K562 (cell line): ENCODE results near the gene CRACDL. TPM values are rescaled to one million over a fixed set of nuclear protein-coding genes. Genes with fewer than 3 reads are reported as not detected.

ENCODE experiments used
- ATAC-seq: fragments of 200-7000 bp; cut with Tn5 transposase; 3 replicates; pipeline ENCODE4 v1.9.1; 2020; ENCODE audit warnings: moderate library complexity
- BruUV-seq: library from RNA; stranded (reverse); fragments of 400-500 nt; replicated peaks from 2 replicates; lab custom pipeline; 2021; lab: Mats Ljungman, UMichigan
- CTCF ChIA-PET: fragments of 300-600 bp; formaldehyde crosslinking; extraction: SDS; loops from one replicate; lab custom pipeline; 2021; ENCODE audit warnings: low intra/inter-chr PET ratio; lab: Yijun Ruan, JAX
- POLR2A ChIA-PET: fragments of 300-600, 350-650 bp; sonication (Branson Sonifier 250); formaldehyde crosslinking; extraction: SDS; loops from one replicate; lab custom pipeline; 2021; ENCODE audit warnings: antibody characterized with exemption, inconsistent platforms; lab: Yijun Ruan, JAX
- DNase-seq, 4 experiments: peaks; one replicate each; pipeline versions ENCODE4 v3.0.0 to v3.0.0-alpha.2; 2011 to 2018; ENCODE audit warnings: low spot score in 3 of 4, mixed read lengths in 3 of 4; ENCODE audit errors: extremely low read depth in 1 of 4
- FAIRE-seq: peaks from 2 replicates; lab custom pipeline; 2011; peaks lifted over from hg19 to GRCh38; lab: Jason Lieb, UNC
- H2AFZ ChIP-seq: 2 replicates; pipeline ENCODE4 v1.6.0; 2011; ENCODE audit warnings: low read depth, low read length, control low read depth, inconsistent platforms
- H3K27ac ChIP-seq: fragments of 200-600 bp; 3 replicates; pipeline ENCODE4 v1.8.0; 2011; ENCODE audit warnings: low read depth, mild to moderate bottlenecking, control low read depth, inconsistent platforms, low read length, moderate library complexity, mixed read lengths; ENCODE audit errors: extremely low read depth
- H3K27me3 ChIP-seq, 2 experiments: fragments of 300-600 bp in 1 of 2; 2 replicates in 1 of 2; 3 replicates in 1 of 2; pipeline versions ENCODE4 v1.6.0 to v1.8.0; 2011; ENCODE audit warnings: inconsistent platforms in 2 of 2, low read length in 2 of 2, mild to moderate bottlenecking in 1 of 2, mixed read lengths in 1 of 2, moderate library complexity in 1 of 2; ENCODE audit not compliant: control insufficient read depth in 2 of 2, insufficient read depth in 2 of 2
- H3K36me3 ChIP-seq: fragments of 300-600 bp; 3 replicates; pipeline ENCODE4 v1.8.0; 2011; ENCODE audit warnings: mild to moderate bottlenecking, low read length, inconsistent platforms; ENCODE audit not compliant: control insufficient read depth, insufficient read depth
- H3K4me1 ChIP-seq, 2 experiments: fragments of 200-600 bp in 1 of 2; replicated peaks in 1 of 2; 2 replicates in 1 of 2; 3 replicates in 1 of 2; pipeline versions ENCODE4 v1.5.1 to v1.8.0; 2011; ENCODE audit warnings: inconsistent platforms in 2 of 2, low read length in 2 of 2, mild to moderate bottlenecking in 1 of 2, mixed read lengths in 1 of 2, moderate library complexity in 1 of 2; ENCODE audit not compliant: control insufficient read depth in 2 of 2, insufficient read depth in 2 of 2
- H3K4me2 ChIP-seq: 2 replicates; pipeline ENCODE4 v1.6.1; 2011; ENCODE audit warnings: low read length, control low read depth, inconsistent platforms, mixed read lengths; ENCODE audit not compliant: insufficient read depth
- H3K4me3 ChIP-seq: fragments of 200-600 bp; sonication (generic), shearing (Covaris generic); 2 replicates; pipeline ENCODE4 v1.5.1; 2016; ENCODE audit warnings: control low read depth, inconsistent platforms
- H3K79me2 ChIP-seq: fragments of 200-600 bp; 3 replicates; pipeline ENCODE4 v1.8.0; 2011; ENCODE audit warnings: low read length, inconsistent platforms; ENCODE audit not compliant: control insufficient read depth, insufficient read depth
- H3K9ac ChIP-seq, 2 experiments: 2 replicates each; pipeline versions ENCODE4 v1.6.0 to v1.6.1; 2011; ENCODE audit warnings: low read depth in 2 of 2, low read length in 2 of 2, control low read depth in 1 of 2, inconsistent platforms in 1 of 2, mild to moderate bottlenecking in 1 of 2, mixed read lengths in 1 of 2; ENCODE audit not compliant: insufficient read depth in 1 of 2
- H3K9me1 ChIP-seq: one replicate; pipeline ENCODE4 v1.6.0; 2011; ENCODE audit warnings: inconsistent platforms, mild to moderate bottlenecking, low read length, moderate library complexity; ENCODE audit not compliant: control insufficient read depth, insufficient read depth
- H3K9me3 ChIP-seq: replicated peaks from 2 replicates; pipeline ENCODE4 v1.5.1; 2011; ENCODE audit warnings: low read depth, low read length, inconsistent platforms; ENCODE audit not compliant: control insufficient read depth, insufficient read depth
- H4K20me1 ChIP-seq: replicated peaks from 2 replicates; pipeline ENCODE4 v1.6.1; 2011; ENCODE audit warnings: low read length, inconsistent platforms, mixed read lengths; ENCODE audit not compliant: control insufficient read depth, insufficient read depth
- ARNT ChIP-seq, 2 experiments: fragments of 450-650 bp; IDR thresholded peaks; 2 replicates each; pipeline ENCODE4 v1.6.1; 2016; ENCODE audit warnings: mild to moderate bottlenecking in 1 of 2
- CAMTA2 ChIP-seq: fragments of 250-450 bp; sonication (Bioruptor Pico); conservative IDR thresholded peaks from 2 replicates; pipeline ENCODE4 v1.5.1; 2022
- CBFB ChIP-seq: sonication (generic); formaldehyde crosslinking; IDR thresholded peaks from 2 replicates; pipeline ENCODE4 v1.4.0; 2020; ENCODE audit warnings: mild to moderate bottlenecking, missing genetic modification reagents
- CCAR2 ChIP-seq: fragments of 200-400 bp; formaldehyde crosslinking; IDR thresholded peaks from 2 replicates; pipeline ENCODE4 v1.6.1; 2017; ENCODE audit warnings: mild to moderate bottlenecking, low read depth, low read length
- CHD4 ChIP-seq: fragments of 200-600 bp; sonication (generic); IDR thresholded peaks from 3 replicates; pipeline ENCODE4 v1.6.1; 2012; ENCODE audit warnings: low read depth, mild to moderate bottlenecking, mixed read lengths, low read length, inconsistent platforms; ENCODE audit not compliant: insufficient read depth, insufficient replicate concordance, poor library complexity, severe bottlenecking
- ESRRB ChIP-seq: fragments of 250-450 bp; sonication (Bioruptor Pico); IDR thresholded peaks from 2 replicates; pipeline ENCODE4 v1.5.0; 2020; ENCODE audit warnings: mild to moderate bottlenecking, moderate library complexity, borderline replicate concordance
- FUS ChIP-seq: fragments of 200-400 bp; formaldehyde crosslinking; optimal IDR thresholded peaks from 2 replicates; pipeline ENCODE3; 2017; ENCODE audit warnings: low read depth, low read length
- KLF13 ChIP-seq: fragments of 450-650 bp; IDR thresholded peaks from 2 replicates; pipeline ENCODE4 v1.6.1; 2016; ENCODE audit warnings: missing genetic modification characterization, low read depth, mild to moderate bottlenecking, missing compliant biosample characterization, moderate library complexity, borderline replicate concordance
- KLF6 ChIP-seq: fragments of 250-450 bp; sonication (Bioruptor Pico); IDR thresholded peaks from 2 replicates; pipeline ENCODE4 v1.4.0; 2020; ENCODE audit warnings: mild to moderate bottlenecking, moderate library complexity, borderline replicate concordance
- MAZ ChIP-seq, 2 experiments: fragments of 450-650 bp in 1 of 2; sonication (generic) in 1 of 2; formaldehyde crosslinking; IDR thresholded peaks in 1 of 2; conservative IDR thresholded peaks in 1 of 2; 2 replicates each; pipeline versions ENCODE4 v1.4.0 to v1.5.0; 2020; ENCODE audit warnings: mild to moderate bottlenecking in 1 of 2, missing genetic modification reagents in 1 of 2
- PRPF4 ChIP-seq: fragments of 200-400 bp; formaldehyde crosslinking; IDR thresholded peaks from one replicate; pipeline ENCODE4 v1.6.1; 2017; ENCODE audit warnings: low read length, low read depth, mild to moderate bottlenecking; ENCODE audit not compliant: insufficient read depth, poor library complexity, severe bottlenecking
- SETDB1 ChIP-seq: IDR thresholded peaks from one replicate; pipeline ENCODE4 v1.6.1; 2012; ENCODE audit warnings: low read length, control low read depth, inconsistent platforms
- SREBF2 ChIP-seq: sonication (generic); formaldehyde crosslinking; IDR thresholded peaks from 2 replicates; pipeline ENCODE4 v1.4.0; 2020; ENCODE audit warnings: mild to moderate bottlenecking, missing genetic modification reagents
- SRSF3 ChIP-seq: fragments of 200-400 bp; formaldehyde crosslinking; IDR thresholded peaks from 2 replicates; pipeline ENCODE4 v1.6.1; 2016; ENCODE audit warnings: mild to moderate bottlenecking, low read length, moderate library complexity; ENCODE audit not compliant: insufficient read depth
- TBL1XR1 ChIP-seq, 2 experiments: IDR thresholded peaks; 2 replicates each; pipeline ENCODE4 v1.6.1; 2012; ENCODE audit warnings: improper control_type of control experiment in 2 of 2, low read length in 2 of 2, mild to moderate bottlenecking in 1 of 2
- XRCC3 ChIP-seq: fragments of 450-650 bp; IDR thresholded peaks from 2 replicates; pipeline ENCODE4 v1.6.1; 2017; ENCODE audit warnings: mild to moderate bottlenecking, moderate library complexity
- ZNF282 ChIP-seq: sonication (generic); formaldehyde crosslinking; IDR thresholded peaks from 2 replicates; pipeline ENCODE4 v1.8.1; 2023; ENCODE audit warnings: missing genetic modification reagents
- WGBS: fragments of 100-300 bp; shearing (Covaris generic); methylation state at CpG from one replicate; pipeline ENCODE4 v1.1.6; 2016; ENCODE audit warnings: low coverage, mixed read lengths; ENCODE audit not compliant: insufficient coverage; ENCODE audit errors: missing lambda C conversion rate; 5-methylcytosine and 5-hydroxymethylcytosine counted together
- in situ Hi-C: fragments of 300-500 bp; cut with MboI; formaldehyde crosslinking; loops from 4 replicates; pipeline ENCODE4 v1.15.0; 2018; ENCODE audit warnings: inconsistent platforms, mixed read lengths
- intact Hi-C: fragments of 100-400 bp; cut with micrococcal nuclease; formaldehyde crosslinking; loops from 2 replicates; pipeline ENCODE4 v1.14.2; 2022
- polyA plus RNA-seq, 8 experiments: library from polyadenylated mRNA; depleted of rRNA in 4 of 8; stranded (reverse) in 5 of 8; unstranded in 3 of 8; fragments of >200 nt; fragmentation: Nextera tagmentation in 2 of 8; fragmentation: Illumina TruSeq in 1 of 8; extraction: Ambion mirVana in 2 of 8; extraction: Trizol in 1 of 8; gene quantifications; 2 replicates each; pipeline versions ENCODE4 v1.2.1 to v1.2.3, GENCODE V29; 2011 to 2014; ENCODE audit warnings: inconsistent platforms in 1 of 8, missing spikeins in 1 of 8
- total RNA-seq, 7 experiments: library from RNA; depleted of rRNA in 6 of 7; stranded (reverse); fragments of >200 nt in 6 of 7; fragmentation: Illumina TruSeq in 2 of 7; extraction: Trizol in 2 of 7; gene quantifications; 2 replicates each; pipeline versions ENCODE4 v1.2.1 to v1.2.3, GENCODE V29; 2011 to 2021; ENCODE audit warnings: low replicate concordance in 1 of 7
- TF ChIP-seq, protein P1 (sequence below): IDR thresholded peaks from 2 replicates; pipeline ENCODE4 v1.6.1; 2011; ENCODE audit warnings: borderline replicate concordance, low read depth, mild to moderate bottlenecking, moderate library complexity, low read length; ENCODE audit not compliant: insufficient read depth, poor library complexity, severe bottlenecking
- TF ChIP-seq, protein P2 (sequence below): fragments of 250-450 bp; sonication (Bioruptor Pico); IDR thresholded peaks from 2 replicates; pipeline ENCODE4 v1.5.0; 2021
- TF ChIP-seq, protein P3 (sequence below): sonication (generic); formaldehyde crosslinking; IDR thresholded peaks from 2 replicates; pipeline ENCODE4 v1.8.0; 2022; ENCODE audit warnings: mild to moderate bottlenecking, missing genetic modification reagents

The CRACDL gene
- total and polyA plus RNA-seq, 9 of the 15 experiments (the other 6 are each of a cell fraction or from before 2014, with no cell fraction given) = not detected

DNA sequence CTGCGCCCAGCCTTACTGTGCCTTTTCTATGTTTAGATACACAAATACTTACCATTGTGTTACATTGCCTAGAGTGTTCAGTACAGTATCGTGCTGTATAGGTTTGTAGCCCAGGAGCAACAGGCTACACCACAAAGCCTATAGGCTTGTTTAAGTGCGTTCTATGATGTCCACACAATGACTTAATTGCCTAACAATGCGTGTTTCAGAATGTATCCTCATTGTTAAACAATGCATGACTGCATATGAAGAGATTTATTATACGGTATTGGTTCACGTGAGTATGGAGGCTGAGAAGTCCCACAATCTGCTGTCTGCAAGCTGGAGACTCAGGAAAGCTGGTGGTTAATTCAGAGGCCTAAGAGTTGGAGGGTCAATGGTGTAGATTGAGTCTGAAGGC, 158.9 kb downstream of the CRACDL start (continued):
- TF ChIP-seq, protein P1, sequence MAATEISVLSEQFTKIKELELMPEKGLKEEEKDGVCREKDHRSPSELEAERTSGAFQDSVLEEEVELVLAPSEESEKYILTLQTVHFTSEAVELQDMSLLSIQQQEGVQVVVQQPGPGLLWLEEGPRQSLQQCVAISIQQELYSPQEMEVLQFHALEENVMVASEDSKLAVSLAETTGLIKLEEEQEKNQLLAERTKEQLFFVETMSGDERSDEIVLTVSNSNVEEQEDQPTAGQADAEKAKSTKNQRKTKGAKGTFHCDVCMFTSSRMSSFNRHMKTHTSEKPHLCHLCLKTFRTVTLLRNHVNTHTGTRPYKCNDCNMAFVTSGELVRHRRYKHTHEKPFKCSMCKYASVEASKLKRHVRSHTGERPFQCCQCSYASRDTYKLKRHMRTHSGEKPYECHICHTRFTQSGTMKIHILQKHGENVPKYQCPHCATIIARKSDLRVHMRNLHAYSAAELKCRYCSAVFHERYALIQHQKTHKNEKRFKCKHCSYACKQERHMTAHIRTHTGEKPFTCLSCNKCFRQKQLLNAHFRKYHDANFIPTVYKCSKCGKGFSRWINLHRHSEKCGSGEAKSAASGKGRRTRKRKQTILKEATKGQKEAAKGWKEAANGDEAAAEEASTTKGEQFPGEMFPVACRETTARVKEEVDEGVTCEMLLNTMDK = no peak
- TF ChIP-seq, protein P2, sequence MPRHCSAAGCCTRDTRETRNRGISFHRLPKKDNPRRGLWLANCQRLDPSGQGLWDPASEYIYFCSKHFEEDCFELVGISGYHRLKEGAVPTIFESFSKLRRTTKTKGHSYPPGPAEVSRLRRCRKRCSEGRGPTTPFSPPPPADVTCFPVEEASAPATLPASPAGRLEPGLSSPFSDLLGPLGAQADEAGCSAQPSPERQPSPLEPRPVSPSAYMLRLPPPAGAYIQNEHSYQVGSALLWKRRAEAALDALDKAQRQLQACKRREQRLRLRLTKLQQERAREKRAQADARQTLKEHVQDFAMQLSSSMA = no peak
- TF ChIP-seq ARNT (IDR thresholded peaks at IDR 0.05) = no peak

DNA sequence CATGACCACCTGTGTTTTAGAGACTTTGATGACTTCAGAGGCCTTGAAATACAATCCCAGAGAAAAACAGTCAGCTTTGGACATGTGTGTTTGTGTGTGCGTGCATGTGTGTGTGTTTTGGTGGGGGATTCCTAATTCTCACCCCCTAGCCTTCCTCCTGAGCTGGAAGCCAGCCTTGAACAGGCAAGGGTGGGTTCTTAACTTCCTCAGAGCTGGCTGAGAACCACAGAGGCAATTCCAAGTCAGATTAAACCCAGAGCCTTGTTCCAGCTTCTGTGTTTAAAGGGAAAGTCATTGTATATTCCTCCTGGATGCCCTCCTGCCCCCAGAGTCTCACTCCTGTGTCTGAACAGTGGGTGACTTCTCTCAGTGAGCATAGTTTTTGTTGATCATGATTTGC, 159.9 kb downstream of the CRACDL start:
- Histone ChIP-seq H3K4me3 (no peak overlapping the region), H3K36me3 (no peaks in the 10 kb centered on the region), H3K4me2 (no peak overlapping the region), H4K20me1 (no peaks in the 10 kb centered on the region; the same call in 1 of the 2 replicates), H3K9me3 (no peaks in the 10 kb centered on the region), H3K27me3 (peaks cover 22 to 52% of the 10 kb centered on the region in 2 experiments; a peak in 4 of 5 replicates), H3K9ac (no peak overlapping the region), H2AFZ (no peak overlapping the region), H3K79me2 (no peaks in the 10 kb centered on the region), H3K4me1 (no peaks in the 10 kb centered on the region), H3K27ac (no peak overlapping the region), H3K9me1 (no peaks in the 10 kb centered on the region)
- ATAC-seq = no peak
- no CpG with 5 or more reads among the region's 1 CpG for WGBS
- POLR2A ChIA-PET = no interaction called here
- in situ Hi-C loops = no loop called here
- DNase-seq = no peak
- CTCF ChIA-PET = no interaction called here
- no peak for FAIRE-seq
- intact Hi-C loops = no loop called here
- no TSS peak for BruUV-seq
- TF ChIP-seq SREBF2 (CRISPR knock-in tag) = no peak
- no peak for TF ChIP-seq ESRRB (CRISPR knock-in tag)
- TF ChIP-seq CHD4 = no peak
- no peak for TF ChIP-seq KLF13 (tag)
- TF ChIP-seq, protein P3, sequence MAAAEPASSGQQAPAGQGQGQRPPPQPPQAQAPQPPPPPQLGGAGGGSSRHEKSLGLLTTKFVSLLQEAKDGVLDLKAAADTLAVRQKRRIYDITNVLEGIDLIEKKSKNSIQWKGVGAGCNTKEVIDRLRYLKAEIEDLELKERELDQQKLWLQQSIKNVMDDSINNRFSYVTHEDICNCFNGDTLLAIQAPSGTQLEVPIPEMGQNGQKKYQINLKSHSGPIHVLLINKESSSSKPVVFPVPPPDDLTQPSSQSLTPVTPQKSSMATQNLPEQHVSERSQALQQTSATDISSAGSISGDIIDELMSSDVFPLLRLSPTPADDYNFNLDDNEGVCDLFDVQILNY = no peak
- TF ChIP-seq SETDB1 = no peak
- TF ChIP-seq MAZ (CRISPR knock-in tag; conservative IDR thresholded peaks at IDR 0.05 in 1 of 2, IDR thresholded peaks at IDR 0.05 in 1 of 2) = no peak
- TF ChIP-seq CBFB (CRISPR knock-in tag) = no peak
- TF ChIP-seq TBL1XR1 (IDR thresholded peaks at IDR 0.05; ENCODE audit: low read length in 2 of 2) = no peak
- TF ChIP-seq ZNF282 (CRISPR knock-in tag) = no peak
- TF ChIP-seq XRCC3 = no peak
- no peak for TF ChIP-seq SRSF3
- no peak for TF ChIP-seq PRPF4
- no peak for TF ChIP-seq CAMTA2
- no peak for TF ChIP-seq CCAR2
- no peak for TF ChIP-seq FUS
- TF ChIP-seq KLF6 (CRISPR knock-in tag) = no peak
